Activated CD4-positive, alpha-beta T cell treated with anti-CD3 and anti-CD28 coated beads, Interleukin-2, amount 50 U/mL, for 24 hours (primary cell): ENCODE measurements around the gene PIK3R6.

Source experiments
- DNase-seq, 2 donors: peaks; one replicate each; pipeline ENCODE4 v3.0.0-alpha.2; 2020; ENCODE audit warnings: low read depth in 1 of 2, low spot score in 1 of 2

Gene PIK3R6

GRCh38 chr17:8754890-8755289 is 112.6 kb downstream of the PIK3R6 start:
- no peak for DNase-seq

- no peak for DNase-seq
These were observed 113.5 kb downstream of the PIK3R6 start for GRCh38 chr17:8753976-8754440.

- DNase-seq: no peak
These were observed 114.1 kb downstream of the PIK3R6 start for GRCh38 chr17:8753136-8753975.
